Lower leg skin (tissue), 4 donors: ENCODE measurements around the gene GYG2. TPM values are rescaled to one million over a fixed set of nuclear protein-coding genes. Genes with fewer than 3 reads are reported as not detected.
A peak's percentile ranks its signal among the peaks of the same experiment; 100 is the strongest.
"Not testable (repeated sequence)": the region's sequence is repeated elsewhere in the genome, so short reads cannot be mapped to it uniquely, and the experiment has no call there.

Source experiments
- DNase-seq, 2 donors: peaks; one replicate each; pipeline ENCODE4 v3.0.0-alpha.2; 2019; ENCODE audit warnings: low spot score in 2 of 2
- H3K4me3 ChIP-seq: fragments of 200-600 bp; sonication (generic); 2 replicates; pipeline ENCODE4 v1.5.1; 2017; ENCODE audit warnings: mild to moderate bottlenecking, low read depth; ENCODE audit not compliant: poor library complexity, severe bottlenecking
- POLR2A ChIP-seq, 2 donors: fragments of 450-650 bp; IDR thresholded peaks; one replicate each; pipeline ENCODE4 v1.6.1; 2016 to 2017; ENCODE audit warnings: antibody characterized with exemption in 2 of 2, mild to moderate bottlenecking in 1 of 2, moderate library complexity in 1 of 2
- WGBS, 2 donors: methylation state at CpG; one replicate each; pipeline ENCODE4 v1.1.5; 2018; 5-methylcytosine and 5-hydroxymethylcytosine counted together
- intact Hi-C: fragments of 100-400 bp; cut with DNase I; formaldehyde crosslinking; loops from one replicate; pipeline ENCODE4 v1.15.0; 2023; ENCODE audit warnings: low total_unique reads
- total RNA-seq, 4 donors: library from RNA; depleted of rRNA; stranded (reverse); fragments of >200 nt; gene quantifications; one replicate each; pipeline ENCODE4 v1.1.0, GENCODE V29; 2016
- TF ChIP-seq, protein P1 (sequence below), 3 donors: fragments of 450-650 bp; IDR thresholded peaks; one replicate each; pipeline ENCODE4 v1.5.1; 2016; ENCODE audit warnings: antibody characterized with exemption in 3 of 3, mild to moderate bottlenecking in 3 of 3, moderate library complexity in 2 of 3

Gene GYG2
- total RNA-seq, 4 donors from 2014 or later = 1.5 to 7.7 (median 5.1) TPM

DNA sequence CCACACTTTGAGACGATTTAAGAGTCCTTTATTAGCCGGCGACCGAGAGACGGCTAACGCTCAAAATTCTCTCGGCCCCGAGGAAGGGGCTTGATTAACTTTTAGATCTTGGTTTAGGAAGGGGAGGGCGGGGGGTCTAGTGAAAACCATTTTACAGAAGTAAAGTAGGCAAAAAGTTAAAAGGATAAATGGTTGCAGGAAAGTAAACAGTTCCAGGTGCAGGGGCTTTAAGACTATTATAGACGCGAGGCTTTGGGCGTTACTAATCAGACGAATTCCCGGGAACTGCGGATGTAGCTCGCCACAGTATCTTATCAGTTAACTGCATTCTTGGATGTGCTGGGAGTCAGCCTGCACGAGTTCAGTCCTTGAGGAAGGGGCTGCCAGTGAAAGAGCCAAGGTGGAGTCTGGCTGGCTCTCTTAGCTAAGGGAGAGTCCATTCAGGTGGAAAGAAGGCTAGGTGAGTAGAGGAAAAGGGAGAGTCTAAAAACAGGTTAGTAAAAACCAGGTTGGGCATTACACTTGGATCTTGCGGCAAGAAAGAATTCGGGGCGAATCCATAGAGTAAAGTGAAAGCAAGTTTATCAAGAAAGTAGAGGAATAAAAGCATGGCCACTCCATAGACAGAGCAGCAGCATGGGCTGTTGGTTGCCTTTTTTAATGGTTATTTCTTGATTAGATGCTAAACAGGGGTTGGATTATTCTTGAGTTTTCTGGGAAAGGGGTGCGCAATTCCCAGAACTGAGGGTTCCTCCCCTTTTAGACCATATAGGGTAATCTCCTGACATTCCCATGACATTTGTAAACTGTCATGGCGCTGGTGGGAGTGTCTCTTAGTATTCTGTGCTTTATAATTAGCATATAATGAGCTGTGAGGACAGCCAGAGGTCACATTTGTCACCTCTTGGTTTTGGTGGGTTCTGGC is 62.1 kb downstream of the GYG2 start:
- intact Hi-C loops, H3K4me3 ChIP-seq: not testable (repeated sequence)
- 66 to 76% methylated on average over 20 of the region's 22 CpGs for WGBS, 2 donors
- peak in 1 of 2 donors; percentile 40 for DNase-seq

DNA sequence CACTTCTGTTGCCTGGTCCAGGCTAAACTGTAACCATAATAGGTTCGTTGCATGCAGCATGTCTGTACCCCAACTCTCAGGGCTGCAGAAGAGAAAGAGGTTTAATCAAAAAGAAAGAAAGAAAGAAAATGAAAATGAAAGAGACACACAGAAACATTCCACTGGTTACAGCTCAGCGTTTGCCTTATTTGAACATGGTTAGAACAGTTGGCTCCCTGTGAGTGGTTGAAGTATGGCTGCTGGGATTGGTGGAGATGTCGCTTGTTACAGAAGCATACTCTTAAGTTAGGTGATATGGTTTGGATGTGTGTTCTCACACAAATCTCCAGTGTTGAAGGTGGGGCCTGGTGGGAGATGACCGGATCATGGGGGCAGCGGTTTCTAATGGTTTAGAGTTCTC is 64.1 kb downstream of the GYG2 start:
- WGBS, 2 donors = 85 to 94% methylated on average over 5 of the region's 5 CpGs
- no peak overlapping the region for H3K4me3 ChIP-seq
- intact Hi-C loops = no loop called here
- TF ChIP-seq, protein P1, sequence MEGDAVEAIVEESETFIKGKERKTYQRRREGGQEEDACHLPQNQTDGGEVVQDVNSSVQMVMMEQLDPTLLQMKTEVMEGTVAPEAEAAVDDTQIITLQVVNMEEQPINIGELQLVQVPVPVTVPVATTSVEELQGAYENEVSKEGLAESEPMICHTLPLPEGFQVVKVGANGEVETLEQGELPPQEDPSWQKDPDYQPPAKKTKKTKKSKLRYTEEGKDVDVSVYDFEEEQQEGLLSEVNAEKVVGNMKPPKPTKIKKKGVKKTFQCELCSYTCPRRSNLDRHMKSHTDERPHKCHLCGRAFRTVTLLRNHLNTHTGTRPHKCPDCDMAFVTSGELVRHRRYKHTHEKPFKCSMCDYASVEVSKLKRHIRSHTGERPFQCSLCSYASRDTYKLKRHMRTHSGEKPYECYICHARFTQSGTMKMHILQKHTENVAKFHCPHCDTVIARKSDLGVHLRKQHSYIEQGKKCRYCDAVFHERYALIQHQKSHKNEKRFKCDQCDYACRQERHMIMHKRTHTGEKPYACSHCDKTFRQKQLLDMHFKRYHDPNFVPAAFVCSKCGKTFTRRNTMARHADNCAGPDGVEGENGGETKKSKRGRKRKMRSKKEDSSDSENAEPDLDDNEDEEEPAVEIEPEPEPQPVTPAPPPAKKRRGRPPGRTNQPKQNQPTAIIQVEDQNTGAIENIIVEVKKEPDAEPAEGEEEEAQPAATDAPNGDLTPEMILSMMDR (IDR thresholded peaks at IDR 0.05) = no peak
- no peak for TF ChIP-seq POLR2A (IDR thresholded peaks at IDR 0.05)
- DNase-seq = no peak

DNA sequence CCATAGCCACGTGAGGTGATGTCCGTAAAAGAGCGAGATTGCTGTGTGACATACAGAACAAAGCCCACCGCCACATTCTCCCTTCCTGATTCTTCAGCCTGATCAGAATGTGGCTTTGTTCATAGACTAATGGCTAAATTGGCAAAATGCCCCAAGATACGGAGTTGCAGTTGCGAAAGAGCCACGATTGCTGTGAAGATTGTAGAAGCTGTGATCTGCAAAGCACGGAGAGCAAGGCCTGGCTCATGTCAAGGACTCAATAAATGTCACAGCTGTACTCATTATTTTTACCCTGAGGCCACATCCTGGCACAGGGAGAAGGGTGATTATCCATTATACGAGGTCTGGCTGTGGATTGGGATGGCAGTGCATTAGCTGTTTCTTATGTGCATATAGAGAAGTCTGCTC is 66.2 kb downstream of the GYG2 start:
- TF ChIP-seq, protein P1 (IDR thresholded peaks at IDR 0.05) = no peak
- TF ChIP-seq POLR2A (IDR thresholded peaks at IDR 0.05) = no peak
- intact Hi-C loops = no loop called here
- WGBS, 2 donors = 24 to 33% methylated on average over 9 of the region's 9 CpGs
- peak in 1 of 2 donors; percentile 64 for DNase-seq
- H3K4me3 ChIP-seq = no peak overlapping the region

DNA sequence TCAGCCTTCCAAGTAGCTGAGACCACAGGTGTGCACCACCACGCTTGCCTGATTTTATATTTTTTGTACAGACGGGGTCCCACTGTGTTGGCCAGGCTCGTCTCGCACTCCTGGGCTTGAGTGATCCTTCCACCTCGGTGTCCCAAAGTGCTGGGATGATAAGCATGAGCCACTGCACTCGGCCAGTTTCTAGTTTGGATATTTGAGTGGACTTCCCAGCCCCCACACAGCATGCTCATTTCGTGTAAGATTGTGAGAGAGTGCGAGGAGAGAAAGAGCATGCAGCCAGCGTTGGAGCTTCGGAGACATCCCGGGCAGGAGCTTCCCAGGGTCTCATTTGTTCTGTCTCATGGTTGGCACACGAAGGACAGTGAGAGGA is 68.6 kb downstream of the GYG2 start:
- DNase-seq = peak in 1 of 2 donors; percentile 71
- H3K4me3 ChIP-seq = no peak overlapping the region
- TF ChIP-seq, protein P1 (IDR thresholded peaks at IDR 0.05) = no peak
- TF ChIP-seq POLR2A (IDR thresholded peaks at IDR 0.05) = no peak
- 81% methylated on average over 11 to 12 of the region's 12 CpGs for WGBS, 2 donors
- intact Hi-C loops = no loop called here

DNA sequence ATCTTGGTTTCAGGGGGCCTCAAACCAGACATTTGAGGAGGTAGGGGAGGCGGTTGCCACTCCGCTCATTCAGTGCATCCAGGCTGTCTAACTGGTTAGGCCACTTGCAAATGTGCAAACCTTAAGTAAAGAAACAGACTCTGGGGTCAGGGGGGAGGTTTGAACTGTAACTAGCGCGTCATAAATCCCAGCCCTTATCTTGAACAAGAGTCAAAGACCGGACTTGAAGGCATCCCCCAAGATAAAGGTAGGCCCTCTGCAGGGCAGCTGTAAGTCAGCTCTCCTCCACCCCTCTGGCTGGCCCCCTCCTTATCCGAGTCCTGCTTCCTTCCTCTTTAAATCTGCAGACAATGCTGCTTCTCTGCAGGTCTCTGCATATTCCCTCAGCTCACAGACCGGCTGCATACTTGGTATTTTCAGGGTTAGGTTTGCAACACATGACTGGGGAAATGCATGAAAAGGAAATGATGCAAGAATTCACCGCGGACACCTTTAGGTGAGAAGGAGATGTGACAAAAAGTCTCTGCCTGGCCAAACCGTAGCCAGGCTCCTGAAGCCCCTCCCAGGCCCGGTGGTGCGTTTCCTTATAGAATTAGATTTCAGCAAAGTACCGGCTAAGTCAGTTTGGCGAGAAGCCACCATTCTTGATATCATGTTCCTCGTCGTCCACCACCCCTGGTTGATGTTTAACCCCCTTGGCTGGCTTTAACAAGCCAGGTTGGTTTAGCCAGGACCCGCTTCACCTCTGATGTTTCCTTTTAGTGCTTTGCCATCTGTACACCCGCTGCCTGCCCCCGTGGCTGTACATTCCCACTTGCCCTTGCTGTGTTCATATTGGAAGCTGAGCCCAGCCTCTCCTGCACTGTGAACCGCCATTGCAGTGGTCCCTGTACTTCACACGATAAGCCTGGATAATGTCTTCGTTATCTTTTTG is 69.2 kb downstream of the GYG2 start:
- WGBS, 2 donors = 16 to 22% methylated on average over 22 of the region's 22 CpGs
- intact Hi-C loops, H3K4me3 ChIP-seq: not testable (repeated sequence)
- DNase-seq = peak in 1 of 2 donors; percentile 80

DNA sequence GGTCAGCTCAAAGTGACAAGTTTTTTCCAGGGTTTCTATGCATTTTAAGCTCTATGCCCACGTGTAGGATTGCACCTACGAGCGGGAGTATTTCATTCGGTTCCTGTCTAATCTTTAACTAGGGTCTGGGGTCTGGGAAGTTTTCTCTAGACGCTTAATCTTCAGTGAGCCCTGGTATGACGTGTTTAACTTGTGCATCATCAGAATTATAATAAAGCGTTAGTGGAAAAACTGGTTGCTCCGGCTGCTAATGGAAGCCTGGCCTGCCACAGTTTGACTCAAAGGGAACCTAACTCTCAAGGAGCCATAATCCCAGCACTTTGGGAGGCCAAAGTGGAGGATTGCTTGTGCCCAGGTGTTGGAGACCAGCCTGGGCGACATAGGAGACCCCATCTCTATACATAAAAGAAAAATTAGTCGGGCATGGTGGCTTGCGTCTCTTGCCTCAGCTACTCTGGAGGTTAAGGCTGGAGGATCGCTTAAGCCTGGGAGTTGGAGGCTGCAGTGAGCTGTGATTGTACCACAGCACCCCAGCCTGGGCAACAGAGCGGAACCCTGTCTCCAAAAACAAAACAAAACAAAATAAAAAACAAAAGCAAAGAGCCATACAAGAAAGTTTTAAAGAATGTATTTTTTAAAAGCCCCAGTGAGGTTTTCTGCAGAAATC is 70.2 kb downstream of the GYG2 start:
- H3K4me3 ChIP-seq = no peak overlapping the region
- no peak for DNase-seq
- 56 to 66% methylated on average over 11 to 13 of the region's 13 CpGs for WGBS, 2 donors
- TF ChIP-seq POLR2A (IDR thresholded peaks at IDR 0.05) = no peak
- TF ChIP-seq, protein P1 (IDR thresholded peaks at IDR 0.05) = no peak
- intact Hi-C loops = no loop called here
